ENCODE measurements around the gene MRFAP1.

GRCh38 chr4:6591781-6592180 lies 48.7 kb upstream of the MRFAP1 start:
- TF ChIP-seq CTCF (IDR thresholded peaks at IDR 0.05 in 8 of 11, conservative IDR thresholded peaks at IDR 0.05 in 3 of 11) (no peak), POLR2AphosphoS5 (IDR thresholded peaks at IDR 0.05) (no peak), POLR2A (IDR thresholded peaks at IDR 0.05) (no peak)
